Left cardiac atrium (tissue), 4 donors: ENCODE measurements around the gene PDZD4. TPM values are rescaled to one million over a fixed set of nuclear protein-coding genes. Genes with fewer than 3 reads are reported as not detected.

ENCODE experiments used
- ATAC-seq, 2 donors: fragments of 200-7000 bp; cut with Tn5 transposase; one replicate each; pipeline ENCODE4 v1.9.1; 2020; ENCODE audit warnings: mild to moderate bottlenecking in 2 of 2, moderate library complexity in 2 of 2
- DNase-seq: peaks from one replicate; pipeline ENCODE4 v3.0.0-alpha.2; 2020
- intact Hi-C, 2 donors: fragments of 100-400 bp; cut with DNase I; formaldehyde crosslinking; loops; one replicate each; pipeline versions ENCODE4 v1.14.1 to v1.15.1; 2022 to 2023
- total RNA-seq, 2 donors: library from RNA; stranded (reverse); fragmentation: NEBNext Ultra II Directional; extraction: Animal tissue kit (Norgen Biotek cat#: 25700); gene quantifications; one replicate each; pipeline ENCODE4 v1.2.1, GENCODE V29; 2021
- donor health status: DM: no; HTN: yes; CAD: no.
- donor health status: DM: no; HTN: yes; CAD: no; lungs with severe emphysema.
- donor health status: DM: yes; HTN: yes; CAD: no.
- donor health status: Dilated cardiomyopathy.

The PDZD4 gene
- total RNA-seq, 2 donors from 2014 or later = 4.0 to 4.3 TPM

DNA sequence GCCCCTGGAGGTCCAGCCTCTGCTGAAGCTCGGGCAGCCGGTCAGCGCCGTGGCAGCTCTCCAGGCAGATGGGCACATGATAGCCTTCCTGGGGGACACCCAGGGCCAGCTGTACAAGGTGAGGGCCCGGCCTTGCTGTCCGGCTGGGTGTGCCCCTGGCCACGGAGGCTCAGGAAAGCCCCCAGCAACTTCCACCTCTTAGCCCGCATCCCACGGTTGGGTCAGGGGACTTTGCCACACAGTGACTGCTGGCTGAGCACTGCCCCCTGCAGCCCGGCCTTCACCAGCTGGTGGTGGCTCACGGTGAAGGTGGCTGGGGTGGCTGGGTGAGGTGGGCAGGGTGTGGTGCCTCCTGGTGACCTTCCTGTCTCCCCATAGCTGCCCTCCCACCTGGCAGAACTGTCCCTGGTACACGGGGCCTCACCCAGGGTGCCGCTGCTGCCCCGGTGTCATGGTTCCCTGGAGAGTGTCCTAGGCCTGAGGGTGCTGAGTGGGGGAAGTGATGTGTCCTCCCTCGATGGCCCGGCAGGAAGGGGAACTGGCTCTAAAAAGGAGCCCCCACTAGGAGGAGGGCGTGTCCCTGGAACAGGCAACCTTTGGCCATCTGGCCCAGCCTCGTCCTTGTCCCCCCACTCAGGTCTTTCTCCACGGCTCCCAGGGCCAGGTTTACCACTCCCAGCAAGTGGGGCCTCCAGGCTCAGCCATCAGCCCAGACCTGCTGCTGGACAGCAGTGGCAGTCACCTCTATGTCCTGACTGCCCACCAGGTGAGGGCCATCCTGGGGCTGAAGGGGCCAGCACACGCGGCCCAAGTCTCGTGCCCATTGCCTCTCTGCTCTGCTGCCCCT, 61.8 kb downstream of the PDZD4 start:
- intact Hi-C loops = no loop called here
- ATAC-seq (no peak), DNase-seq (no peak)

DNA sequence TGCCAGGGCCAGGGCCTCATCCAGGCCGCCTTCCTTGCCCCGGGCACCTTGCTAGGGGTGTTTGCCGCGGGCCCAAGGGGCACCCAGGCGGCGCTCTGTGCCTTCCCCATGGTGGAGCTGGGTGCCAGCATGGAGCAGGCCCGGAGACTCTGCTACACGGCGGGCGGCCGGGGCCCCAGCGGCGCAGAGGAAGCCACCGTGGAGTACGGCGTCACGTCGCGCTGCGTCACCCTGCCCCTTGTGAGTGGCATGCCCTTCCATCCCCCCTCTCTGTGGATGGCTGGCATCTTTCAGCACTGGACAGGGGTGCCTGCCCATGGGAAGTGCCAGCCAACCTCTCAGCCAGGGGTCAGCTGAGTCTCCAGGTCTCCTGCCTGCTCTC, 62.7 kb downstream of the PDZD4 start:
- ATAC-seq (no peak), DNase-seq (no peak)
- intact Hi-C loops = no loop called here

DNA sequence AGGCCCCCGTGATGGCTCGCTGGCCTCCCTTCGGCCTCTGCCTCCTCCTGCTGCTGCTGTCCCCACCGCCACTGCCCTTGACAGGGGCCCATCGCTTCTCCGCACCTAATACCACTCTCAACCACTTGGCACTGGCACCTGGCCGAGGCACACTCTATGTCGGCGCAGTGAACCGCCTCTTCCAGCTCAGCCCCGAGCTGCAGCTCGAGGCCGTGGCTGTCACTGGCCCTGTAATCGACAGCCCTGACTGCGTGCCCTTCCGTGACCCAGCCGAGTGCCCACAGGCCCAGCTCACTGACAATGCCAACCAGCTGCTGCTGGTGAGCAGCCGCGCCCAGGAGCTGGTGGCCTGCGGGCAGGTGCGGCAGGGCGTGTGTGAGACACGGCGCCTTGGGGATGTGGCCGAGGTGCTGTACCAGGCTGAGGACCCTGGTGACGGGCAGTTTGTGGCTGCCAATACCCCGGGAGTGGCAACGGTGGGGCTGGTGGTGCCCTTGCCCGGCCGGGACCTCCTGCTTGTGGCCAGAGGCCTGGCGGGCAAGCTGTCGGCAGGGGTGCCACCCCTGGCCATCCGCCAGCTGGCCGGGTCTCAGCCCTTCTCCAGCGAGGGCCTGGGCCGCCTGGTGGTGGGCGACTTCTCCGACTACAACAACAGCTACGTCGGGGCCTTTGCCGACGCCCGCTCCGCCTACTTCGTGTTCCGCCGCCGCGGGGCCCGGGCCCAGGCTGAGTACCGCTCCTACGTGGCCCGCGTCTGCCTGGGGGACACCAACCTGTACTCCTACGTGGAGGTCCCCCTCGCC, 63.3 kb downstream of the PDZD4 start:
- peak; percentile 24 for DNase-seq
- intact Hi-C loops = no loop called here
- ATAC-seq = no peak

DNA sequence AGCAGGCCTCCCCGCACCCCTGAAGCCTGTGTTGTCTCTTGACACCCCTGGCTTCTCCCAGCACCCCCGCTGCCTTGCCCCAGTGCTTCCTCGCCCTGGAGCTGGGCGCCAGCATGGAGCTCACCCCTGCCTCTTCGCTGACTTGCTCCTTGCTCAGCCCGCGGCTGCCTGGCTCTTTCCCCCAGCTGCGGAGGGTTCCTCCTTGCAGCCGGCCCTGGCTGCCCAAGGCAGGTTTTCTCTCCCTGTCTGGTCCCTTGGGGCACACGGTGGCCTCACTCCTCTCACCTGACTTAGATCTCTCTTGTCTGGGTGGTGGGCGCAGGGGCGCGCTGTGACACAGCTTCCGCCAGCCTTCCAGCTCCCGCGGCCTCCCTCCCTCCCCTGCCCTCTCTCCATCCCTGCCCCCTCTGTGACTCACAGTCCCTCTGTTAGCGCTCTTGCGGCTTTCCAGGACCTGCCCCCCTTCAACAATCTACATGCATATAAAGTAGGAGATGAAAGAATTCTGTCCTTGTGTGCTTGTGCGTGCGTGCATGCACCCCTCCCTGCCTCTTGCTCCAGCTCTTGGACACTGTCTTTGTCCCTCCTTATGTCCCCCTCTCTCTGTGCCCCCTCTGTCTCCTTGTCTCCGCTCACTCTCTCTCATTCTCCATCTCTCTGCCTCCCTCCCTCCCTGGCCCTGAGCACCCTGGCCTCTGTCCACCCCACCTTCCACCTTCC, 64.1 kb downstream of the PDZD4 start:
- ATAC-seq (peak in 1 of 2 donors; percentile 27), DNase-seq (no peak)
- intact Hi-C loops = no loop called here

DNA sequence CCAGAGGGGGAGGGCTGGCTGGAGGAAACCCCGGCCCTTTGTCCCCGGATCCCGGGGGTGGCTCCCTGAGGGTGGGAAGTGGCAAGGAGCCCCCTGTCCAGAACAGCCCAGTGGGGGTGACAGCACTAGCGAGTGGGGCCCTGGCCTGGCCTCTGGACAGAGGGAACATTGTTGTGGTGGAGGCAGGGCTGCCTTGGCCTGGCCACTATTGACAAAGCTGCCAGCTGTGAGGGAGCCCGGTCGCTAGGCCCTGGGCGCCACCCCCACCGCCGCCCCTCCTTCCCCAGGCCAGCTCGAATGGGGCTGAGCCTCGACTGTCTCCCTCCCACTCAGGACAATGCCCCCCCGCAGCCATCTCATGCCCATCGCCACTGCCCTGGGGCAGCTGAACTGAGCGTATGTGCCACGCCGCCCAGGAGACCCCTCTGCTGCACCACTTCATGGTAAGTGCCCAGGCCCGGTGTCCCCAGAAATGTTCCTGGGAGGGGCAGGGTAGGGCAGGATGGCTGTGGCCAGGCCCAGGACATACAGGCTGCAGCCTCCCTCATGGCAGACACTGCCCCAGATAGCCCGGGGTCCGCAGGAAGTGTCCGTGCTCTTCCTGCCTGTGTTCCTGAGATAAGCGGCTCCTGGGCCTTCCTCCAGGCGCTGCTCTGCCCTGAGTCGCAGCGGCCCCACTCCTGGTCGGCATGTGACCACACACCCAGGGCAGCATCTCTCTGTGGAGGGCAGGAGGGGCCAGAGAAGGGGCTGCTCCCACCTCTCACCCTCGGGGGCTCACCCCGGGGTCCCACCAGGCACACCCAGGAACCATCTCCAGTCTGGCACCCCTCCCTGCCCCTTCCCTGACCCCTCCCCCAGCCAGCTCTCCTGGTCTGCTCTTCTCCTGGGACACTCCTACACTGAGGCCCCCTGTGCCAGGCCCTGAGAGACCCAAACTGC, 64.9 kb downstream of the PDZD4 start:
- ATAC-seq = peak; percentile 42 to 60
- intact Hi-C loops = no loop called here
- no peak for DNase-seq

DNA sequence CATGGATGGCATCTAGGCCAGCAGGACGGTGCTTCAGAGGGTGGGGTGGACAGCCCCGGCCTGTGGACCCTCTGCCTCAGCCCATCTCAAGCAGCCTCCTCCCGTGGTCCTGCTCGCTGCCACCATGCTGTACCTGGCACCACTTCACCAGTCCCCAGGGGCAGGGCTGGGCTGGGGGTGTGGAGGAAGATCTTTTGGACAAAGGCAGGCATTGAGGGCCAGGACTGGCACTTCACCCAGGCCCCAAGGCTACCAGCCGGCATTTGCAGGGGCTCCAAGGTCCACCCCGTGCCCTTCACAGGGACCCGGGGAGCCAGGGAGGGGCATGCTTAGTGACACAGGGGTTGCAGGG, 65.6 kb downstream of the PDZD4 start:
- DNase-seq (no peak), ATAC-seq (no peak)
- intact Hi-C loops = loop anchor here (5.0 kb wide), 2 partner anchors 188 to 193 kb away; no protein-coding TSS in a partner anchor

DNA sequence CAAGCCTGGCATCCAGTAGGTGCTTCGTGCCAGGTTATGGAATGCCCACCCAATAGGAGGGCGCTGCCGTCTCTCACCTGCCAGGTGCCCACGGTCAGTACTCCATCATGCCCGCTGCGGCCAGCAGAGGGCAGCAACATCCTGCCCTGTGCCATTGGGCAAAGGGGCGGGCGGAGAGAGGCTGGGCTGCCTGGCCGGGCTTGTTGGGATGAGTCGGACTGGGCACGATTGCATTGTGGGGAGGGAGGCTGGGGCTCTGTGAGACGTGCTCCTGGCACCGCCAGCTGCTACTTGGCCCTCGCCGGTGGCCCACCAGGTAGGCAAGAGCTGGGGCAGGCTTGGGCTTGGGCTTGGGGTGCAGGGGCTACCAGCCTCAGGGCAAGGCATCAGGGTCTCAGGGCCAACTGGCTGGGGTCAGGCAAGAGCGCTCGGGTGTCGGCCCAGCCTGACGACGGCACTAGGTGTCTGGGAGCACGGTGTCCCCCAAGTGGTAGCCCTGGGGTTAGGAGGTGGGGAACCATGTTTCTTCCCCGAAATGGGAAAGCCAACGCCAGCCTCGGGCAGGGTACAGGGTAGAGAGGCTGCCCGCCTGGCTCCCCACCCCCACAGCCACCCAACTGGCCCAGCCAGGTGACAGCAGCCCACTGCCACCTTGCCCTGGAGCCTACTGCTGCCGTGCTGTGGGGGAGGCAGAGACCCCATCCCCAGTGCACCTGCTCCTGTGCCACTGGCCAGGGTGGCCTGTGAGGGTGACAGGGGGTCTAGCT, 66.2 kb downstream of the PDZD4 start, which contains the start of gene PLXNB3:
TSS of gene PLXNB3 (plus strand) at position 261 of the 767 bp plus-strand sequence. CDS start 1,287 bp downstream, outside the sequence.
- ATAC-seq (peak; percentile 81 to 84), DNase-seq (peak; percentile 83)
- intact Hi-C loops = loop anchor here (5.0 kb wide), 2 partner anchors 188 to 193 kb away; no protein-coding TSS in a partner anchor

DNA sequence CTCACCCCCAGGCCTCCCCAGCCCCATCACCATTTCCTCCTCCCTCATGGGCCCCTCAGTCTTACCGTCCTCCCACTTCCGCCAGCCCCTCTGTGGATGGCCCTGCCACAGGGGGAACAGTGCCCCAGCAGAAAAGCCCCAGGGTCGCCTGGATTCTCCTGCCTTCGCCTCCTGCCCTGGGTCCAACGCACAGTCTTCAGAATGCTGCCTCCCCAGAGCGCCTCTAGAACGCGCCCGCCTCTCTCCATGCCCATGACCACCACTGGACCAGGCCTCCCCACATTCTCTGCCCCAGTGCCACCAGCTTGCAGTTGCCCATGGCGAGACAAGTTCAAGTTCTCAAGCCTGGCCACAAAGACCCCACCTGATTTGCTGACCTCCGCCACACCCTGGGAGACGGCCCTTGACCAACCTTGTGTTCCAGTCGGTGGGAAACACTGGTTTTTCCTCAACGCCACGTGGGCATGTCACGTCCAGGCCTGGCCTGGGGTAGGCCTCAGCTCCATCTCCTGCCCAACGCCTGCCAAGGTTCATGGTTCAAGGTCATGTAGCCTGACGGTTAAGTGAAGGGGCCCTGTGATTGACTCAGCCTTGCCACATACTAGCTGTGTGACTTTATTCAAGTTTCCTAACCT, 66.9 kb downstream of the PDZD4 start:
- intact Hi-C loops = loop anchor here (5.0 kb wide), 2 partner anchors 189 to 194 kb away; no protein-coding TSS in a partner anchor
- ATAC-seq = no peak
- DNase-seq = no peak

DNA sequence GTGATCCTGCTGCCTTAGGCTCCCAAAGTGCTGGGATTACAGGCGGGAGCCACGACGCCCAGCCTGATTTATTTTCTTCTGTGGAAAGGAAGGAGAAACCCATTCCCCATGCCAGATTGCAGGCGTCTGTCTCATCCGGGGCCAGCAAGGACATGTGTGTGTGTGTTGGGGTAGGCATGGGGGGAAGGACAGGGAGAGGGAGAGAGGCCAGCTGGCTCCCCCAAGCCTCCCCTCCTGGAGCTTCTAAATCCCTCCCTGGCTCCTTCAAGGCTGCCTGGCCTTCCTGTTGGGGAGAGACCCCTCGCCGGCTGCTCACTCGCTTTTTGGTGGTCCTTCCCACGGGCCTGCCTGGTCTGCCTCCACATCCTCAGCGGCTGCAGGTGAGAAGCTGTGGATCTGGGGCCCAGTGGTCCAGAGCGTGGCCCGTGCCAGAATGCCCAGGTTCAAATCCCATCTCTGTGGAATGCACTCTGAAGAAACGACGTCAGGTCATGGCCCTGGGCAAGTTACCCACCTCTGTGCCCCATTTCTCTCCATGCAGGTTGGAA, 67.6 kb downstream of the PDZD4 start:
- ATAC-seq = no peak
- intact Hi-C loops = loop anchor here (5.0 kb wide), 2 partner anchors 190 to 195 kb away; no protein-coding TSS in a partner anchor

DNA sequence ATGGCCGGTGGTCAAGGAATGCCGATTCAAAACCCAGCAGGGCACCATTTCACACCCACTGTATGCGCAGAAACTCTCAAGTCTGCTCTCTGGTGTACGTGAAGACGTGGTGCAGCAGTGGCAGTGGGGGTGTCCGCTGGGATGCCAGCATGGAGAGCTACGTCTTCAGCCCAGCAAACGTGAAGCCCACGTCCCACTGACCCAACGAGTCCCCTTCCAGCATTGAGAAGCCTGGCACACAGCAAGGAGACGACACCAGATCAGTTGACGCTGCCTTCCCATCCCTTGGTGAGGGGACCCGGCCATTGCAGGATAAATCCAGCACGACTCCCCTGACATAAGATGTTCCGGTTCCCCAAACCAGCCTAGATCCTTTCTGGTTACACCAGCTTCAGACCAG, 68.5 kb downstream of the PDZD4 start:
- intact Hi-C loops = loop anchor here (5.0 kb wide), 2 partner anchors 190 to 195 kb away; no protein-coding TSS in a partner anchor
- no peak for ATAC-seq
- no peak for DNase-seq

More for the DNA sequence above, 67.6 kb downstream of the PDZD4 start:
- no peak for DNase-seq

DNA sequence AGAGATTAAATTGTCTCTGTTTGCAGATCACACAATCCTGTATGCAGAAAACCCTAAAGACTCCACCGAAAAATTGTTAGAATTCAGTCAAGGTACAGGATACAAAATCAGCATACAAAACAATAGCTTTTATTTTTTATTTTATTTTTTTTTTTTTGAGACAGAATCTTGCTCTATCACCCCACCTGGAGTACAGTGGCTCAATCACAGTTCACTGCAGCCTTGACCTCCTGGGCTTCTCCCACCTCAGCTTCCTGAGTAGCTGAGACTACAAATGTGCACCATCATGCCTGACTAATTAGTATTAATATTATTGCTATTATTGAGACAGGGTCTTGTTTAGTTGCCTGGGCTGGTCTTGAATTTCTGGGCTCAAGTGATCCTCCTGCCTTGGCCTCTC, 75.2 kb downstream of the PDZD4 start:
- DNase-seq = no peak
- no peak for ATAC-seq
- intact Hi-C loops = no loop called here

Other genes with a start within 250 kb of the PDZD4 start
- gene CCNQ, start 231.4 kb downstream of the PDZD4 start, total RNA-seq = 10 to 100 TPM; 31.4 to 31.8 TPM
- not detected for gene DUSP9, start 183.3 kb downstream of the PDZD4 start, total RNA-seq
- gene PNCK, start 156.7 kb downstream of the PDZD4 start, total RNA-seq = 10 to 100 TPM in 1 of 2 donors, 1 to 10 TPM in 1; 9.7 to 14.6 TPM
- gene SLC6A8, start 142.6 kb downstream of the PDZD4 start, total RNA-seq = 100 to 1,000 TPM; 107 to 134 TPM
- gene BCAP31, start 106.2 kb downstream of the PDZD4 start, total RNA-seq = 100 to 1,000 TPM; 123 to 159 TPM
- 10 to 100 TPM; 11.5 to 15.0 TPM for gene ABCD1, start 105.7 kb downstream of the PDZD4 start, total RNA-seq
- gene PLXNB3, start 66.3 kb downstream of the PDZD4 start, total RNA-seq = 1 to 10 TPM; 5.9 to 7.1 TPM
- gene SRPK3, start 49.5 kb downstream of the PDZD4 start, total RNA-seq = 10 to 100 TPM; 24.1 to 25.8 TPM
- 10 to 100 TPM; 56.4 to 68.4 TPM for gene IDH3G, start 36.2 kb downstream of the PDZD4 start, total RNA-seq
- 100 to 1,000 TPM; 180 to 183 TPM for gene SSR4, start 35.9 kb downstream of the PDZD4 start, total RNA-seq
- gene L1CAM, start 55.6 kb upstream of the PDZD4 start, total RNA-seq = 1 to 10 TPM; 4.3 to 9.2 TPM
- 1 to 10 TPM; 3.7 to 3.8 TPM for gene AVPR2, start 74.1 kb upstream of the PDZD4 start, total RNA-seq
- gene ARHGAP4, start 95.7 kb upstream of the PDZD4 start, total RNA-seq = 10 to 100 TPM; 19.3 to 20.4 TPM
- gene NAA10, start 104.5 kb upstream of the PDZD4 start, total RNA-seq = 10 to 100 TPM; 67.4 to 81.4 TPM
- gene RENBP, start 114.1 kb upstream of the PDZD4 start, total RNA-seq = 10 to 100 TPM; 14.7 to 14.8 TPM
- 10 to 100 TPM; 30.4 to 35.7 TPM for gene HCFC1, start 141.3 kb upstream of the PDZD4 start, total RNA-seq
- 1 to 10 TPM; 7.7 to 9.2 TPM for gene TMEM187, start 142.2 kb upstream of the PDZD4 start, total RNA-seq
- gene IRAK1, start 189.4 kb upstream of the PDZD4 start, total RNA-seq = 10 to 100 TPM; 47.2 to 58.6 TPM